Epidermal melanocyte (primary cell): ENCODE data around the gene INIP.
A peak's percentile ranks its signal among the peaks of the same experiment; 100 is the strongest.

ENCODE experiments used
- DNase-seq: peaks from one replicate; pipeline ENCODE4 v3.0.0; 2011; ENCODE audit warnings: low spot score; ENCODE audit not compliant: insufficient read length

The INIP gene

GRCh38 chr9:112717661-112718331 is at the start of gene INIP:
Gene INIP (minus strand): TSS chr9:112718117. CDS start chr9:112716485, 1,632 bp downstream.
- DNase-seq, result peak; percentile 92

- DNase-seq, result no peak
Measured at GRCh38 chr9:112765281-112765680, 47.4 kb upstream of the INIP start.

- DNase-seq, result no peak
Measured at GRCh38 chr9:112764837-112765236, 46.9 kb upstream of the INIP start.

GRCh38 chr9:112764344-112764743 is 46.4 kb upstream of the INIP start:
- no peak for DNase-seq

- DNase-seq, result no peak
Measured at GRCh38 chr9:112762726-112763518, 45.0 kb upstream of the INIP start.

GRCh38 chr9:112761912-112762655 is 44.2 kb upstream of the INIP start:
- DNase-seq, result no peak

- no peak for DNase-seq
Measured at GRCh38 chr9:112760821-112761220, 42.9 kb upstream of the INIP start.

- no peak for DNase-seq
Measured at GRCh38 chr9:112757940-112758339, 40.0 kb upstream of the INIP start.

GRCh38 chr9:112757282-112757883 is 39.5 kb upstream of the INIP start:
- no peak for DNase-seq

- no peak for DNase-seq
Measured at GRCh38 chr9:112755675-112756074, 37.8 kb upstream of the INIP start.

- no peak for DNase-seq
Measured at GRCh38 chr9:112755016-112755427, 37.1 kb upstream of the INIP start.

GRCh38 chr9:112754578-112754977 is 36.7 kb upstream of the INIP start:
- no peak for DNase-seq

- no peak for DNase-seq
Measured at GRCh38 chr9:112753725-112754124, 35.8 kb upstream of the INIP start.

- DNase-seq, result no peak
Measured at GRCh38 chr9:112752334-112753125, 34.6 kb upstream of the INIP start.

- peak; percentile 86 for DNase-seq
Measured at GRCh38 chr9:112751056-112751795, 33.3 kb upstream of the INIP start.

- DNase-seq, result no peak
Measured at GRCh38 chr9:112750764-112751055, 32.8 kb upstream of the INIP start.

- peak; percentile 80 for DNase-seq
Measured at GRCh38 chr9:112750016-112750763, 32.3 kb upstream of the INIP start, which contains the start of gene SNX30. Gene SNX30 (plus strand): TSS chr9:112750760. CDS start chr9:112751002, 242 bp downstream.

GRCh38 chr9:112747094-112747493 is 29.2 kb upstream of the INIP start:
- peak; percentile 84 for DNase-seq

GRCh38 chr9:112744177-112744576 is 26.3 kb upstream of the INIP start:
- no peak for DNase-seq
